NB4 (cell line): ENCODE data around the gene MACO1.
"Not testable (repeated sequence)": the region's sequence is repeated elsewhere in the genome, so short reads cannot be mapped to it uniquely, and the experiment has no call there.

Experiments
- DNase-seq: peaks from one replicate; pipeline ENCODE4 v3.0.0; 2010; ENCODE audit warnings: low read depth
- H3K4me3 ChIP-seq: one replicate; pipeline ENCODE4 v1.5.1; 2011; ENCODE audit warnings: mild to moderate bottlenecking, low read depth, low read length, moderate library complexity
- CTCF ChIP-seq: IDR thresholded peaks from one replicate; pipeline ENCODE4 v1.5.1; 2012; ENCODE audit warnings: low read depth, low read length
- MAX ChIP-seq: IDR thresholded peaks from 2 replicates; pipeline ENCODE4 v1.6.1; 2011; ENCODE audit warnings: low read depth, low read length
- MYC ChIP-seq: IDR thresholded peaks from 2 replicates; pipeline ENCODE4 v1.6.1; 2011; ENCODE audit warnings: low read depth, low read length
- POLR2A ChIP-seq: IDR thresholded peaks from 2 replicates; pipeline ENCODE4 v1.6.1; 2011; ENCODE audit warnings: mild to moderate bottlenecking; ENCODE audit not compliant: insufficient read length; ENCODE audit errors: extremely low read depth

Gene MACO1

GRCh38 chr1:25402947-25403803, 27.5 kb upstream of the MACO1 start:
- DNase-seq, H3K4me3 ChIP-seq: not testable (repeated sequence)
- TF ChIP-seq CTCF, result peak; percentile 12

GRCh38 chr1:25405731-25406305, 24.9 kb upstream of the MACO1 start:
- peak; percentile 14 for DNase-seq

GRCh38 chr1:25409641-25410427, 20.9 kb upstream of the MACO1 start:
- not testable (repeated sequence) for DNase-seq, H3K4me3 ChIP-seq

More at GRCh38 chr1:25405731-25406305, 24.9 kb upstream of the MACO1 start:
- not testable (repeated sequence) for H3K4me3 ChIP-seq

GRCh38 chr1:25412872-25413623, 17.6 kb upstream of the MACO1 start:
- DNase-seq, result not testable (repeated sequence)

GRCh38 chr1:25414157-25414556, 16.5 kb upstream of the MACO1 start:
- not testable (repeated sequence) for H3K4me3 ChIP-seq, DNase-seq

More at GRCh38 chr1:25412872-25413623, 17.6 kb upstream of the MACO1 start:
- not testable (repeated sequence) for H3K4me3 ChIP-seq

- DNase-seq, result peak; percentile 15
Measured at GRCh38 chr1:25414578-25414977, 16.1 kb upstream of the MACO1 start.

GRCh38 chr1:25417280-25417679, 13.4 kb upstream of the MACO1 start:
- DNase-seq, H3K4me3 ChIP-seq: not testable (repeated sequence)

More at GRCh38 chr1:25414578-25414977, 16.1 kb upstream of the MACO1 start:
- H3K4me3 ChIP-seq, result not testable (repeated sequence)

GRCh38 chr1:25419339-25419738, 11.4 kb upstream of the MACO1 start:
- not testable (repeated sequence) for DNase-seq, H3K4me3 ChIP-seq

GRCh38 chr1:25420715-25421114, 10.0 kb upstream of the MACO1 start, which contains the start of gene RHCE:
RHCE (minus strand) TSS chr1:25420825; CDS start chr1:25420786, 39 bp downstream.
- H3K4me3 ChIP-seq, DNase-seq: not testable (repeated sequence)

GRCh38 chr1:25423206-25423605, 7.5 kb upstream of the MACO1 start:
- H3K4me3 ChIP-seq, DNase-seq: not testable (repeated sequence)

- TF ChIP-seq MYC, result no peak
- TF ChIP-seq POLR2A, result no peak
- TF ChIP-seq CTCF, result no peak
- TF ChIP-seq MAX, result no peak
- no peak for DNase-seq
- H3K4me3 ChIP-seq, result no peak overlapping the region
Measured at GRCh38 chr1:25425098-25426085, 5.3 kb upstream of the MACO1 start.
